ENCODE data around the gene OXER1. TPM values are rescaled to one million over a fixed set of nuclear protein-coding genes. Genes with fewer than 3 reads are reported as not detected.
"Not testable (repeated sequence)": the region's sequence is repeated elsewhere in the genome, so short reads cannot be mapped to it uniquely, and the experiment has no call there.

OXER1 gene
- total RNA-seq, 1 experiment from 2014 or later, result not detected

DNA sequence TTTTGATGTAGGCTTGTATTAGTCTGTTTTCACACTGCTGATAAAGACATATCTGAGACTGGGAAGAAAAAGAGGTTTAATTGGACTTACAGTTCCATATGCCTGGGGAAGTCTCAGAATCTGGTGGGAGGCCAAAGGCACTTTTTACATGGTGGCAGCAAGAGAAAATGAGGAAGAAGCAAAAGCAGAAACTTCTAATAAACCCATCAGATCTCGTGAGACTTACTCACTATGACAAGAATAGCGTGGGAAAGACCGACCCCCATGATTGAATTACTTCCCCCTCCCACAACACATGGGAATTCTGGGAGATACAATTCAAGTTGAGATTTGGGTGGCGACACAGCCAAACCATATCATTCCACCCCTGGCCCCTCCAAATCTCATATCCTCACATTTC, 32.6 kb downstream of the OXER1 start:
- DNase-seq (ENCODE audit: low read depth); in situ Hi-C loops (cut with HindIII; ENCODE audit: low pct_unique_long_range_greater_than_20kb, low sequenced_read_pairs): not testable (repeated sequence)

DNA sequence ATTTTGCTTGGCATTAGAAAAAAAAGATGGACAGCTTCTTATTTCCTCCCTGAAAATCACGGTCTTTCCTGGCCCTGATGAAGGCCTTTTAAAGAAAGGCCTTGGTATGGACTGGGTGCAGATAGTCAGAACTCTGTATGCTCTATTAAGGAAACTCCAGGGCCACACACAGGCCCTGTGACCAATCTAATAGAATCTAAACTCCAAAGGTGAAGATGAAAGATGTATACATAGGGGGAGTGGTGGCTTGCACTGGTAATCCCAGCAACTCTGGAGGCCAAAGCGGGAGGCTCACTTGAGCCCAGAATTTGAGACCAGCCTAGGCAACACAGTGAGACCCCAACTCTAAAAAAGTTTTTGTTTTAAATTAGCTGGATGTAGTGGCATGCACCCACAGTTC, 37.3 kb downstream of the OXER1 start:
- no peak for DNase-seq (ENCODE audit: low read depth)
- in situ Hi-C loops (cut with HindIII; ENCODE audit: low pct_unique_long_range_greater_than_20kb, low sequenced_read_pairs), result no loop called here

DNA sequence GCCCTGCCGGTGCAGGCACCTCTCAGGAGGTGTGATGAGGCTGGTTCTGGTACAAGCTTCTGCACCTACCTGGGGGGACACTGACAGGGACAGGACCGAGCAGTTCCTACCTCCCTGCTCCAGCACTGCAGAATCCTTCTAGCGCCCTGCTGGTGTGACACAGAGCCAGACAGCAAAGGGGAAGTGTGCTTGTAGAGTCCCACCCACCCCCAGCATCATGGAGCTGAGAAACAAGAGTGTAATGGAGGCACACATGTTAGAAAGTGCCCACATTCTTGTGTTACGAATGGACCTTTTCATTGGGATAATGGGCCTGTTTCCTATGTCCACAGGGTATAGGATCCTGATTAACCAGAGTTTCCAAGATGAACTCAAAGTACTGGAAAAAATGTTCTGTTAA, 38.3 kb downstream of the OXER1 start:
- in situ Hi-C loops (cut with HindIII; ENCODE audit: low pct_unique_long_range_greater_than_20kb, low sequenced_read_pairs), result no loop called here
- no peak for DNase-seq (ENCODE audit: low read depth)

DNA sequence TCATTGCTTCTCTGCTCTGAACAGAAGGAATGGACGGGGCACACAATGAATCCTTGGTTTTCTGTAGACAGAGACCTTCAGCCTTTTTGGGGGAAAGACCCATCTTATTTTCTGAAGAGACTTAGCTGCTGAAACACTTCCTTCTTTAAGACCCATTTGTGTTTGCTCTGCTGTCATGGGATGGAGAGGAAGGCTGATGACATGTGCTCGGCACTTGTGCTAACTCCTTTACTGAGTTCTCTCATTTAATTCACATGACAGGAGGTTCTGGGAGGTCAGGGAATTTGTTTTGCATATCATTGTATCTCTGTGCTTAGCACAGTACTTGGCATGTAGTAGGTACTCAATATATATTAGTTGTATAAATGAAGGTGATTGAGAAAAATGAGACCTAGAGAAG, 39.0 kb downstream of the OXER1 start:
- DNase-seq (ENCODE audit: low read depth), result no peak
- in situ Hi-C loops (cut with HindIII; ENCODE audit: low pct_unique_long_range_greater_than_20kb, low sequenced_read_pairs), result no loop called here

DNA sequence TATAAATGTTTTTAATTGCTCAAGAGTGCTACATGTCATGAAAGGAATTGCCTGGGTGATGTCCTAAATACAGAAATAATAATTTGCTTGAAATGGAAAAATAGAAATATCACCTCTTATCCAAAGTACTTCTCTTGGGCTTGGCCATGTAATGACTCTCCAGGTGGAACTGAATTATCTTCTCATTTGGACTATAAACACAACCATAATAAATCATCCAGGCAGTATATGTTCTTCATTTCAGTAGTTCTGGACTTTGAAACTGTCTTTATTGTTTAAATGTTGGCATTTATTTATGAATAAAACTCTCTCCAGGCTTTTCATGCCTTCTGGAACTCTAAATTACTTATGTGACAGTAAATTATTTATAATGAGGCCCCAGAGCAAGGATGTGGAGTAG, 40.5 kb downstream of the OXER1 start:
- in situ Hi-C loops (cut with HindIII; ENCODE audit: low pct_unique_long_range_greater_than_20kb, low sequenced_read_pairs), result no loop called here
- no peak for DNase-seq (ENCODE audit: low read depth)

DNA sequence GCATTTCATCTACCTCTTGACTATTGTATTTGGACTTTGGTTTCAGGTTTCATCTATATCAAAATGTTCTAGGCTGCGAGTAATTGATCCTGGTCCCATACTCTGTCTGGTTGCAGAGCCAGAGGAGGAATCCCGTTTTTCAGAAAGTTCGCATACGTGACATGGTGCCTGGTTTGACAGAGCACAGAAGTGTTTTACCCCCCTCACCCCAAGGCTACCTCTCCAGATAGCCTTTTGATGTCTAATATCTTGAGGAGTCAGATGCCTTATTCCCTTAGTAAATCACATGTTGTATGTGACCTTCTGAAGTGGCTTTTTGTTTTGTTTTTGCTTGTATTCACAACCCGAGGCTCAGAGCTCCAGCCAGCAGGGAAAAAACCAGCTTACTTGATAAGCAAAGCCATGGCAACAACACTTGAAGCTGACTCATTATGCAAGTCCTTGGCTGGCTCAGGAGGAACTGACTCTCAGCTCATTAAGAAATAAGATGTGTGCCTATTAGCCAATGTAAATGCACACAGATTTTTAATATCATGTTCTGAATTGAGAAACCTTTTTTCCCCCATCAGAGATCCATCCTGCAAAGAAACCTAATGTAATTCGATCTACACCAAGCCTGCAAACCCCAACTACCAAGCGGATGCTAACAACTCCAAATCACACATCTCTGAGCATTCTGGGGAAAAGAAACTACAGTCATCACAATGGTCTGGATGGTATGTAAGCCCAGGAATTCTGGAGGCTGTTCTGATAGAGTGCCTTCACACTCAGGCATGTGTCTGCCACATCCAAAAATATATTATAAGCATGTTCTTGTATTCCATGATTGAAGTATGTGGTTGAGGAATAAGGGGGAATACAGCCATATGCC, 41.4 kb downstream of the OXER1 start:
- DNase-seq (ENCODE audit: low read depth), result peak; percentile 40
- in situ Hi-C loops (cut with HindIII; ENCODE audit: low pct_unique_long_range_greater_than_20kb, low sequenced_read_pairs), result no loop called here

DNA sequence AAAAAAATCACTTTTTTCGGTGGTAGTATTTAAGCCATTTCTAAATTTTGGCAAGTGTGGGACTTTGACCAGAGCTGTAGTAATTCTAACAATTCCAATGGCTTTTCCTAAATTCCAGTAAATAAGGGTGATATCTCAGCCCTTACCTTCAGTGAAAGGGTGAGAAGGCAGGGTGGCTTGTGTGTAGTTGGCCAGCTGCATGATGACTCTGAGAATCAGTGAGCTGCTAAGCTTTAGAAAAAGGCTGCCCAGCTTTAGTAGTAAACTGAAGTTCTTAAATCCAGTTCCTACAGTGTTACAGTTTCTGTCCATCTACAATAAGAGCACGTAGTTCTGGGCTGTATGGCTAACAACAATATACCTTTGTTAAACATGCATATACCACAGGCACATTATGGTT, 42.0 kb downstream of the OXER1 start:
- in situ Hi-C loops (cut with HindIII; ENCODE audit: low pct_unique_long_range_greater_than_20kb, low sequenced_read_pairs), result no loop called here
- DNase-seq (ENCODE audit: low read depth), result no peak

DNA sequence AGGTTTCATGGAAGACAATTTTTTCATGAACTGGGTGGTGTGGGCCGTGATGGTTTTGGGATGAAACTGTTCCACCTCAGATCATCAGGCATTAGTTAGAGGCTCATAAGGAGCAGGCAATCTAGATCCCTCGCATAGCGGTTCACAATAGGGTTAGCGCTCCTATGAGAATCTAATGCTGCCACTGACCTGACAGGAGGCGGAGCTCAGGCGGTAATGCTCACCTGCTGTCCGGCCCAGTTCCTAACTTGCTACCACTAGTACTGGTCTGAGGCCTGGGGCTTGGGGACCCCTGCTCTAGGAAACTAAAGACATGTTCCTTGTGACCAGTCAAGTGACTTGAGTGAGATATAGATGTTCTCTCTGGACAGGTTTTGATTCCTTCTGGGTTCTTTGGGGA, 49.2 kb downstream of the OXER1 start:
- DNase-seq (ENCODE audit: low read depth), result no peak
- in situ Hi-C loops (cut with HindIII; ENCODE audit: low pct_unique_long_range_greater_than_20kb, low sequenced_read_pairs), result no loop called here

DNA sequence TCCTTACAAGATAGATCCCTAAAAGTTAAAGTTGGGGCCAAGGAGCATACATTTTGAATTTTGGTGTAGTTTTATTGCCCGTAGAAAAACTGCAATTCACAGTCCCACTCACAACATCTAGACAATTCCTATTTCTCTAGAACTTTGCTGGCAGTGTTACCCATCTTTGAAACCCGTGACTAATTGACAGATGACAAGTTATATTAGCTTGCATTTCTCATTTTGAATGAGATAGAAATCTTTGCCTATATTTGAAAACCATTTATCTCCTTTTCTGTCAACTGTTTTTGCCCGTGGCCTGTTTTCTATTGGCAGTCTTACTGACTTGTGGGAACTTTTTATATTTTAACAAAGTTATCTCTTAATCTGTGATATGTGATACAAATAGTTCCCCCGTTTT, 50.0 kb downstream of the OXER1 start:
- in situ Hi-C loops (cut with HindIII; ENCODE audit: low pct_unique_long_range_greater_than_20kb, low sequenced_read_pairs), result no loop called here
- no peak for DNase-seq (ENCODE audit: low read depth)

DNA sequence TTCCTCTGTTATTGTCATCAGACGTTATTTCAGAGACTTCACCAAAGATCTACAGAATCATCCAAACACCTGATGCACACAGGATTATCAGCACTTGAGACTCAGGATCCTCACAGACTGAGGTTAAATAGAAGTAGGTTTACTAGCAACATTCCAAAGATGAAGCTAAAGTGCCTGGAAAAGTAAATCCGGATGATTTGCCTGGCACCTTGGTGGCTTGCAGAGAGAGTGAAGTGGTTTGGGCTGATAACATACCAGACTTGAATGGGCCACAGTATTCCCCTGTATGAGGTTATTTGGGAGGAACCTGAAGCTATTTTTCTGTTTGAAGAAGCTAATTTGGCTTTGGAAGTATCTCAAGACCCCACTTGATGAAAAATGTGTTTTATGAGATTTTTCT, 51.0 kb downstream of the OXER1 start:
- in situ Hi-C loops (cut with HindIII; ENCODE audit: low pct_unique_long_range_greater_than_20kb, low sequenced_read_pairs), result no loop called here
- DNase-seq (ENCODE audit: low read depth), result no peak

Other genes starting within 250 kb of the OXER1 start
- gene MTA3, start 195.5 kb downstream of the OXER1 start, total RNA-seq (2014; rRNA removed; shearing (Covaris generic); ENCODE audit: low replicate concordance), result 31.2 and 31.6 TPM in 2 replicates
- gene HAAO, start 28.4 kb upstream of the OXER1 start, total RNA-seq (2014; rRNA removed; shearing (Covaris generic); ENCODE audit: low replicate concordance), result not detected in 2 replicates

Data from Caki2 (cell line).